Measurements from ENCODE around the gene TPRX2. TPM values are rescaled to one million over a fixed set of nuclear protein-coding genes. Genes with fewer than 3 reads are reported as not detected.
"Not testable (repeated sequence)": the region's sequence is repeated elsewhere in the genome, so short reads cannot be mapped to it uniquely, and the experiment has no call there.

Gene TPRX2
- not detected for total RNA-seq
- polyA plus RNA-seq, result not detected

- WGBS, result 85% methylated on average over 9 of the region's 9 CpGs
- H3K27ac ChIP-seq (ENCODE audit: low read depth); H3K4me1 ChIP-seq (ENCODE audit: insufficient read depth); H3K4me3 ChIP-seq (ENCODE audit: low read depth, low read length); H3K36me3 ChIP-seq (ENCODE audit: insufficient read depth); DNase-seq (ENCODE audit: extremely low spot score): not testable (repeated sequence)
These were observed at the start of gene TPRX2 for GRCh38 chr19:47858646-47859285. TSS of gene TPRX2 (plus strand) at chr19:47859235. CDS start at chr19:47859247, 12 bp downstream.

GRCh38 chr19:47813304-47813994 is 45.6 kb upstream of the TPRX2 start:
- WGBS, result 39% methylated on average over 17 of the region's 17 CpGs
- no peaks in the 10 kb centered on the region for H3K4me1 ChIP-seq (ENCODE audit: insufficient read depth)

GRCh38 chr19:47813995-47814328 is 45.1 kb upstream of the TPRX2 start:
- Histone ChIP-seq H3K4me1 (ENCODE audit: insufficient read depth) (no peaks in the 10 kb centered on the region), H3K27ac (ENCODE audit: low read depth) (no peak overlapping the region), H3K36me3 (ENCODE audit: insufficient read depth) (no peaks in the 10 kb centered on the region), H3K4me3 (ENCODE audit: low read depth, low read length) (no peak overlapping the region)
- DNase-seq (ENCODE audit: extremely low spot score), result no peak
- 51% methylated on average over 7 of the region's 7 CpGs for WGBS

More at GRCh38 chr19:47813304-47813994, 45.6 kb upstream of the TPRX2 start:
- H3K27ac ChIP-seq (ENCODE audit: low read depth), result no peak overlapping the region
- no peaks in the 10 kb centered on the region for H3K36me3 ChIP-seq (ENCODE audit: insufficient read depth)
- no peak overlapping the region for H3K4me3 ChIP-seq (ENCODE audit: low read depth, low read length)
- no peak for DNase-seq (ENCODE audit: extremely low spot score)

GRCh38 chr19:47816270-47816669 is 42.8 kb upstream of the TPRX2 start:
- not testable (repeated sequence) for H3K36me3 ChIP-seq (ENCODE audit: insufficient read depth); H3K4me1 ChIP-seq (ENCODE audit: insufficient read depth); DNase-seq (ENCODE audit: extremely low spot score); H3K4me3 ChIP-seq (ENCODE audit: low read depth, low read length); H3K27ac ChIP-seq (ENCODE audit: low read depth)
- WGBS, result 97% methylated on average over 8 of the region's 8 CpGs

GRCh38 chr19:47818221-47818620 is 40.8 kb upstream of the TPRX2 start:
- not testable (repeated sequence) for DNase-seq (ENCODE audit: extremely low spot score); H3K4me1 ChIP-seq (ENCODE audit: insufficient read depth); H3K4me3 ChIP-seq (ENCODE audit: low read depth, low read length); H3K27ac ChIP-seq (ENCODE audit: low read depth); H3K36me3 ChIP-seq (ENCODE audit: insufficient read depth)
- 98% methylated on average over 1 of the region's 1 CpG for WGBS

GRCh38 chr19:47819858-47820257 is 39.2 kb upstream of the TPRX2 start:
- Histone ChIP-seq H3K27ac (ENCODE audit: low read depth) (no peak overlapping the region), H3K4me1 (ENCODE audit: insufficient read depth) (no peaks in the 10 kb centered on the region), H3K36me3 (ENCODE audit: insufficient read depth) (no peaks in the 10 kb centered on the region), H3K4me3 (ENCODE audit: low read depth, low read length) (no peak overlapping the region)
- 23% methylated on average over 10 of the region's 10 CpGs for WGBS
- no peak for DNase-seq (ENCODE audit: extremely low spot score)

GRCh38 chr19:47820410-47820809 is 38.6 kb upstream of the TPRX2 start:
- H3K4me1 ChIP-seq (ENCODE audit: insufficient read depth), result no peaks in the 10 kb centered on the region
- WGBS, result 68% methylated on average over 2 of the region's 2 CpGs
- no peak overlapping the region for H3K27ac ChIP-seq (ENCODE audit: low read depth)
- H3K36me3 ChIP-seq (ENCODE audit: insufficient read depth), result no peaks in the 10 kb centered on the region
- DNase-seq (ENCODE audit: extremely low spot score), result no peak
- no peak overlapping the region for H3K4me3 ChIP-seq (ENCODE audit: low read depth, low read length)

- DNase-seq (ENCODE audit: extremely low spot score), result no peak
- no peak within 1 kb of the TSS for H3K4me3 ChIP-seq (ENCODE audit: low read depth, low read length)
- 44% methylated on average over 15 of the region's 15 CpGs for WGBS
- no peak within 1 kb of the TSS for H3K27ac ChIP-seq (ENCODE audit: low read depth)
- H3K36me3 ChIP-seq (ENCODE audit: insufficient read depth), result no peaks in the 10 kb centered on the region
- H3K4me1 ChIP-seq (ENCODE audit: insufficient read depth), result no peaks in the 10 kb centered on the region
These were observed 37.5 kb upstream of the TPRX2 start, which contains the start of gene CRX for GRCh38 chr19:47821460-47822020. TSS of gene CRX (plus strand) at chr19:47821937. CDS start at chr19:47834444, 12,507 bp downstream.

- DNase-seq (ENCODE audit: extremely low spot score), result no peak
- WGBS, result 80% methylated on average over 6 of the region's 6 CpGs
- H3K4me3 ChIP-seq (ENCODE audit: low read depth, low read length), result no peak overlapping the region
- no peaks in the 10 kb centered on the region for H3K4me1 ChIP-seq (ENCODE audit: insufficient read depth)
- H3K36me3 ChIP-seq (ENCODE audit: insufficient read depth), result no peaks in the 10 kb centered on the region
- H3K27ac ChIP-seq (ENCODE audit: low read depth), result no peak overlapping the region
These were observed 34.6 kb upstream of the TPRX2 start for GRCh38 chr19:47824396-47824795.

GRCh38 chr19:47826800-47827199 is 32.2 kb upstream of the TPRX2 start:
- 87% methylated on average over 6 of the region's 6 CpGs for WGBS
- H3K4me1 ChIP-seq (ENCODE audit: insufficient read depth), result no peaks in the 10 kb centered on the region
- no peak for DNase-seq (ENCODE audit: extremely low spot score)
- no peaks in the 10 kb centered on the region for H3K36me3 ChIP-seq (ENCODE audit: insufficient read depth)
- no peak overlapping the region for H3K27ac ChIP-seq (ENCODE audit: low read depth)
- no peak overlapping the region for H3K4me3 ChIP-seq (ENCODE audit: low read depth, low read length)

- Histone ChIP-seq H3K4me3 (ENCODE audit: low read depth, low read length) (no peak overlapping the region), H3K27ac (ENCODE audit: low read depth) (no peak overlapping the region), H3K4me1 (ENCODE audit: insufficient read depth) (no peaks in the 10 kb centered on the region), H3K36me3 (ENCODE audit: insufficient read depth) (no peaks in the 10 kb centered on the region)
- no peak for DNase-seq (ENCODE audit: extremely low spot score)
- WGBS, result 82% methylated on average over 4 of the region's 4 CpGs
These were observed 26.3 kb upstream of the TPRX2 start for GRCh38 chr19:47832723-47833122.

- Histone ChIP-seq H3K4me1 (ENCODE audit: insufficient read depth) (no peaks in the 10 kb centered on the region), H3K36me3 (ENCODE audit: insufficient read depth) (no peaks in the 10 kb centered on the region), H3K27ac (ENCODE audit: low read depth) (no peak overlapping the region), H3K4me3 (ENCODE audit: low read depth, low read length) (no peak overlapping the region)
- WGBS, result 71% methylated on average over 8 of the region's 8 CpGs
- DNase-seq (ENCODE audit: extremely low spot score), result no peak
These were observed 23.0 kb upstream of the TPRX2 start for GRCh38 chr19:47836038-47836437.

GRCh38 chr19:47839411-47839810 is 19.6 kb upstream of the TPRX2 start:
- DNase-seq (ENCODE audit: extremely low spot score), result no peak
- Histone ChIP-seq H3K4me1 (ENCODE audit: insufficient read depth) (no peaks in the 10 kb centered on the region), H3K27ac (ENCODE audit: low read depth) (no peak overlapping the region), H3K4me3 (ENCODE audit: low read depth, low read length) (no peak overlapping the region), H3K36me3 (ENCODE audit: insufficient read depth) (no peaks in the 10 kb centered on the region)
- 65% methylated on average over 16 of the region's 16 CpGs for WGBS

GRCh38 chr19:47839913-47840312 is 19.1 kb upstream of the TPRX2 start:
- no peak for DNase-seq (ENCODE audit: extremely low spot score)
- Histone ChIP-seq H3K36me3 (ENCODE audit: insufficient read depth) (no peaks in the 10 kb centered on the region), H3K4me3 (ENCODE audit: low read depth, low read length) (no peak overlapping the region), H3K27ac (ENCODE audit: low read depth) (no peak overlapping the region), H3K4me1 (ENCODE audit: insufficient read depth) (no peaks in the 10 kb centered on the region)
- 20% methylated on average over 10 of the region's 10 CpGs for WGBS

Measured in urinary bladder (tissue), 4 donors.